Muscle layer of duodenum (tissue), 2 donors: ENCODE measurements around the gene SBF1.

Experiments
- H3K27ac ChIP-seq: one replicate; pipeline ENCODE4 v1.7.0; 2013; ENCODE audit warnings: mild to moderate bottlenecking, low read length
- H3K27me3 ChIP-seq: one replicate; pipeline ENCODE4 v1.7.0; 2013; ENCODE audit warnings: low read depth, mild to moderate bottlenecking, control low read depth, low read length
- H3K36me3 ChIP-seq, 2 donors: one replicate each; pipeline ENCODE4 v1.7.0; 2013; ENCODE audit warnings: low read length in 2 of 2, control low read depth in 1 of 2, mild to moderate bottlenecking in 1 of 2; ENCODE audit not compliant: insufficient read depth in 2 of 2, control insufficient read depth in 1 of 2
- H3K4me1 ChIP-seq, 2 donors: one replicate each; pipeline ENCODE4 v1.7.0; 2013; ENCODE audit warnings: low read length in 2 of 2, mild to moderate bottlenecking in 2 of 2, control low read depth in 1 of 2, moderate library complexity in 1 of 2; ENCODE audit not compliant: insufficient read depth in 2 of 2, control insufficient read depth in 1 of 2
- H3K4me3 ChIP-seq, 2 donors: one replicate each; pipeline ENCODE4 v1.7.0; 2013; ENCODE audit warnings: low read length in 2 of 2, low read depth in 1 of 2, mild to moderate bottlenecking in 1 of 2
- H3K9me3 ChIP-seq, 2 donors: one replicate each; pipeline ENCODE4 v1.7.0; 2013; ENCODE audit warnings: low read length in 2 of 2, control low read depth in 1 of 2, mild to moderate bottlenecking in 1 of 2; ENCODE audit not compliant: control insufficient read depth in 1 of 2
- donor health status: healthy.

SBF1 gene

DNA sequence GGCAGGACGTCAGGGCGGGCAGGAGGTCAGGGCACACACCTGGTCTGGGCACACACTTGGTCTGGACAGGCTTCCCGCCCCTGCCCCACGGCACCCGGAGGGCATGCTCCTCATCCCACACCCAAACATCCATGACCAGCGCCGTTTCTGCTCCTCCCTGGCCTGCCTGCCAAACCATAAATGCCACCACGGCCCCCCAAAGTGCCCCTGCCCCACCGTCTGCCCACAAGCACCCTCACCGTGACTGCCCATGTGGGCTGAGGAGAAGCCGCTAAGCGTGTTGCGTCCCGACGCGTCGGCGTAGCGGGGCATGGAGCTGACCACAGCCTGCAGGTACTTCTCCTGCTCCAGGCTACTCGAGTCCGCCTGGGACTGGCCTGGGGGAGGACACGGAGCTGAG, 15.8 kb downstream of the SBF1 start:
- H3K27me3 ChIP-seq = no peaks in the 10 kb centered on the region
- peaks cover 40 to 95% of the 10 kb centered on the region in 2 donors for H3K36me3 ChIP-seq
- no peak overlapping the region for H3K27ac ChIP-seq
- no peak overlapping the region for H3K4me3 ChIP-seq
- no peaks in the 10 kb centered on the region for H3K4me1 ChIP-seq
- no peaks in the 10 kb centered on the region for H3K9me3 ChIP-seq

GRCh38 chr22:50456466-50457234, 18.2 kb downstream of the SBF1 start:
- Histone ChIP-seq H3K27me3 (no peaks in the 10 kb centered on the region), H3K4me3 (no peak overlapping the region), H3K36me3 (peaks cover 29 to 78% of the 10 kb centered on the region in 2 donors), H3K4me1 (no peaks in the 10 kb centered on the region), H3K9me3 (no peaks in the 10 kb centered on the region), H3K27ac (no peak overlapping the region)

DNA sequence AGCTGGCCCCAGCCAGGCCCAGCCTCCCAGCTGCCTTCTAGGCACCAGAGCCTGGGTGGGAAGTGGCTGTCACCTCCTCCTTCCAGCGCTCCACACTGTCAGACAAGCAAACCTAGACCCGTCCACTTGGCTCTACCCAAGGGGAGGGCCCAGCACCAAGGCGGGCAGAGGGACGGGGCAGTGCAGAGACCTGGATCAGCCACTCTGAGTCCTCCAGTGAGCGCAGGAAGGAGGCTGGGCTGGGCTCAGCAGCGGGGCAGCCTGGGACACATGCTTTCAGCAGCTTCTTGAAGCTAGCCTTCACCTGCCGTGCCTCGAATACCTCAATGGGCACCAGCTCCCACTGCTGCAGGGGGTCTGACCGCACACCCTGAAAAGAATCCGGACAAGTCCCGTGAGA, 18.8 kb downstream of the SBF1 start:
- H3K36me3 ChIP-seq = peaks cover 26 to 75% of the 10 kb centered on the region in 2 donors

GRCh38 chr22:50455201-50455600, 19.6 kb downstream of the SBF1 start:
- Histone ChIP-seq H3K36me3 (peaks cover 21 to 72% of the 10 kb centered on the region in 2 donors), H3K27ac (no peak overlapping the region), H3K9me3 (no peaks in the 10 kb centered on the region), H3K4me3 (no peak overlapping the region), H3K4me1 (no peaks in the 10 kb centered on the region), H3K27me3 (no peaks in the 10 kb centered on the region)

More for the DNA sequence above, 18.8 kb downstream of the SBF1 start:
- H3K9me3 ChIP-seq = no peaks in the 10 kb centered on the region
- no peak overlapping the region for H3K27ac ChIP-seq
- H3K27me3 ChIP-seq = no peaks in the 10 kb centered on the region
- H3K4me1 ChIP-seq = no peaks in the 10 kb centered on the region
- H3K4me3 ChIP-seq = no peak overlapping the region

GRCh38 chr22:50454556-50455075, 20.2 kb downstream of the SBF1 start:
- H3K36me3 ChIP-seq = peaks cover 21 to 72% of the 10 kb centered on the region in 2 donors
- no peak overlapping the region for H3K27ac ChIP-seq
- no peak overlapping the region for H3K4me3 ChIP-seq
- H3K27me3 ChIP-seq = no peaks in the 10 kb centered on the region
- no peaks in the 10 kb centered on the region for H3K4me1 ChIP-seq
- H3K9me3 ChIP-seq = no peaks in the 10 kb centered on the region

GRCh38 chr22:50452649-50453048, 22.2 kb downstream of the SBF1 start:
- Histone ChIP-seq H3K27ac (no peak overlapping the region), H3K4me1 (no peaks in the 10 kb centered on the region), H3K4me3 (no peak overlapping the region), H3K27me3 (no peaks in the 10 kb centered on the region), H3K9me3 (no peaks in the 10 kb centered on the region), H3K36me3 (peaks cover 19 to 75% of the 10 kb centered on the region in 2 donors)

DNA sequence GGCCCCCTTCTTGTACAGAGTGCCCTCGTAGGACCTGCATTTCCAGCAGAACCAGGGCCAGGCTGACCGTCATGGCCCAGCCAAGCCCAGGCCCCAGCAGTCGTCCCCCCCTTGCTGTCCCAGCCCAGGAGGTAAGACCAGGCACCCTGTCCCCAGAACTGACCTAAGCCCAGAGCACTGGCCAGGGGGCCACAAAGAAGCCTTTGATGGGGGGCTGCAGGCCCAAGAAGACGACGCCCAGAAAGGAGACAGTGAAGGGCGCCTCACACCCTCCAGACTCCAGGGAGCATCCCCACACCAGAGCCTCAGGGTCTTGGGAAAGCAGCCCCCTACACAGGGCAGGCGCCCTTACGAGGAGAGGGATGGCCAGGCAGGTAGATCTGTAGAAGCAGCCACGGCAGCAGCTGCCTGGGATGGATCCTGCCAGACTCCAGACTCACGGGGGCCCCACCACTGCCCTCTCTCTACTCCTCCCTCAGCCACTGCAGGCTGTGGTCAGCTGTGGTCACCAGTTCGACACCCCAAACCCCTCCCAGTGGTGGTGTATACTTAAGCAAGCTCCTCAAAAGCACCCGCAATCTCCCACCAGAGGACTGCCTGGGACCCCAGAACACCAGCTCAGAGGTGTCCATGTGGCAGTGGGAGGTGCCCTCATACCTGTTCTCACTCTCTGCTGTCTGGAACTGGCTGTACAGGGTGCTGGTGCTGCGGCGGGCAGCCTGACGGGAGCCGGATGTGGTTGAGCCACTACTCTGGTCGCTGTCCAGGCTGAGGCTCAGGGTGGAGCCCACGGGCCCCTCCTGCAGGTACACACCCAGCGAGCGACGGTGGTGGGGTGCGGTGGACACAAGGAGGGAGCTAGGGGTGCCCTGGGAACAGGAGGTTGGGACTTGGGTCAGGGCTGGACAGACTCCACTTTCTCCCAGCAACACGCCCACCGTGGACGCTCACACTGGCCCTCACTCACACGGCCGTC, 27.0 kb downstream of the SBF1 start:
- H3K36me3 ChIP-seq = peaks cover 7 to 54% of the 10 kb centered on the region in 2 donors
- no peak overlapping the region for H3K27ac ChIP-seq
- H3K4me1 ChIP-seq = peaks cover 0 to 13% of the 10 kb centered on the region in 2 donors

DNA sequence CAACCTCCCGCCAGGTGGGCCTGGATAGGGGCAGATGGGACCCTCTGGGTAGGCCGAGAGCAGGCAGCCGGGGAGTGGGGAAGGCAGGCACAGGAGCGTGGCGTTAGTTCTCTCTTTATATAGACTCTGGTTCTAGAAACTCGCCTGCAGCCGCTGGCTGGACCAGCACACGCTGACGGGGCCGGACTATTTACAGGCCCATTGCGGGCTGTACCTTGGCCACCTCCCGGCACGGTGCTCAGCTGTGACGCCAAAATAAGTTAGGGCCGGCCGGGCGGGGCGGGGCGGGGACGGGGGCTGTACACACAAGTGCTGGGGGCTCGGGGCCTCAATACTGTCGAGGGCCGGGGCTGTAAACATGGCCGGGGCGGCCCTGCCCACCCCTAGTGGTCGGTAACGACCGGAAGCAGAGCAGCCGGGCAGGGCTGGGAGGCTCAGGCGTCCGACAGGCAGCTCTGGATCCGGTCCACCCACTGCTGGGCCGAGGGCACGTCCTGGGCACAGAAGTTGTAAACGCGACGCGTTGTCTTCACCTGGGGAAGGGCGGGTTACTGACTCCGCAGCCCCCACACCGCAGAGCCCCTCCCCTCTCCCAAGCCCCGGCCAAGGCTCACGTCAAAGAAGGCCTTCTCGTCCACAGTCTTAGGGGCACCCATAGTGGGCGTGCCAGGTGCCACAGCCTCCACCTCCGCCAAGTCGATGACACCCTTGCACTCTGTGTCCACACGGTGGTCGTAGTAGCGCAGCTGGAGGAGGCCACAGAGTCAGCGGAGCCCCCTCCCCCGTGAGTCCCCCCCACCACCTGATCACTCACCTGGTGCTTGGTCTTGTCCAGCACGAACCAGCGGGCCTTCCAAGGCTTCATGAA, 27.9 kb downstream of the SBF1 start:
- Histone ChIP-seq H3K27me3 (no peaks in the 10 kb centered on the region), H3K36me3 (peaks cover 7 to 58% of the 10 kb centered on the region in 2 donors), H3K27ac (no peak overlapping the region), H3K9me3 (no peaks in the 10 kb centered on the region), H3K4me3 (no peak overlapping the region), H3K4me1 (peaks cover 0 to 13% of the 10 kb centered on the region in 2 donors)

More for the DNA sequence above, 27.0 kb downstream of the SBF1 start:
- Histone ChIP-seq H3K4me3 (no peak overlapping the region), H3K9me3 (no peaks in the 10 kb centered on the region), H3K27me3 (no peaks in the 10 kb centered on the region)

GRCh38 chr22:50445880-50446707, 28.7 kb downstream of the SBF1 start:
- Histone ChIP-seq H3K27ac (no peak overlapping the region), H3K36me3 (peaks cover 7 to 62% of the 10 kb centered on the region in 2 donors)

More at GRCh38 chr22:50445880-50446707, 28.7 kb downstream of the SBF1 start:
- Histone ChIP-seq H3K4me3 (no peak overlapping the region), H3K27me3 (no peaks in the 10 kb centered on the region), H3K9me3 (no peaks in the 10 kb centered on the region), H3K4me1 (peaks cover 0 to 13% of the 10 kb centered on the region in 2 donors)
